Inflammatory macrophage (primary cell): Measurements from ENCODE around the gene INPP4B.
"Not testable (repeated sequence)": the region's sequence is repeated elsewhere in the genome, so short reads cannot be mapped to it uniquely, and the experiment has no call there.

Experiments
- DNase-seq, 2 donors: peaks; one replicate each; pipeline ENCODE4 v3.0.0-alpha.2; 2020 to 2022

INPP4B gene

DNA sequence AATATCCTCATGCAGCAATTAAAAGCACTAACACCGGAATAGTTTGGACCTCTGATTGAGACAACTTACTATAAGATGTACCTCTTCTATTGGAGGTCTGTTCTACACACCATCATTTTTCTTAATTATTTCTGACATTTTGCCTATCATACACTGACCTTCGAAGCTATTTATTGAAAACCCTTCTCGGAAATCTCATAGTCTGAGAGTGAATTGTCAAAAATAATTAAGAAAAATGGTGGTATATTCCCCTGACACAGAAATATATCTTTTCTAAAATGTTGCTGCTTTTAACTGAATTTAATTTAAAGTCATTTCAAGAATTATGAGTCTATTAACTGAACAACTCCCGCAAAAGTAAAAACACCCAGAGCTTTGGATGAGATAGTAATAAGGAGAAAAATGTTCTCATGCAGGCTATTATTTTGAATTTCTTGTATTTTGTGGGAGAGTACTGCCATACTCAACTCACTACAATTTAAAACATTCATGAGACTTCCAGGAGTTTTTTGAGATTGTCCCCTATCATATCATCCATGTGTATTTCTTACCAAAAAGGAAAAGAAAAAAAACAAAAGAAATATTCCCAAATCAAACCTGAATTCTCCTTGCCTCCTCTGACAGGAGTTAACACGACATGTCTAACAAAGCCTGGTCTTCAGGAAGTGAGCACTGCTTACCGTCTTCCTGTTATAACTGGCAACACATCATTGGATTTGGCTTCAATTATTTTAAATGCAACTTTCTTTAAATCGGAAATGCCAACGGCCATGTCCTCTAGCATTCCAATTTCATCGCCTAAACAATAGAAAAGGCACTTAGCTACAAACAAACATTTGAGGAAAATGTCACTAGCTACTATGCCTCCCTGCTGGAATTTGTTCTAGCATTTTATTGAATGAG is 724.4 kb downstream of the INPP4B start:
- no peak for DNase-seq

DNA sequence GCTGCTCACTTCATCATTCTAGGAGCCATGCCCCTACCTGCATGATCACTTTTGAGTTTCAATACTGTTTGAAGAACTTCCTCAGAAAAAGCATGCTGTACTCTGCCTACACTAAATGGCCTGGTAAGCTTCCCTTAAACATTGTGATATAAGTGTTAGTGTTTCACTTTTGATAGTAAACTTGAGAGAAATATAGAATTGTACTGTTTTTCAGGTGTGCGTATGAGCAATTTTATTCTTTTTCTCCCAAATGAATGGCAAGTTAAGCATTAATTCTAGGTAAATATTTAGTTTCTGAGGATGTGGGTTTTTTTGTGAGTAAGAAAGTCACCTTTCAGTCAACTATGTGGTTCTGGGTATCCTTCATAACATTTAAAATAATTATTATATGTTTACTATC is 725.2 kb downstream of the INPP4B start:
- DNase-seq, result no peak

DNA sequence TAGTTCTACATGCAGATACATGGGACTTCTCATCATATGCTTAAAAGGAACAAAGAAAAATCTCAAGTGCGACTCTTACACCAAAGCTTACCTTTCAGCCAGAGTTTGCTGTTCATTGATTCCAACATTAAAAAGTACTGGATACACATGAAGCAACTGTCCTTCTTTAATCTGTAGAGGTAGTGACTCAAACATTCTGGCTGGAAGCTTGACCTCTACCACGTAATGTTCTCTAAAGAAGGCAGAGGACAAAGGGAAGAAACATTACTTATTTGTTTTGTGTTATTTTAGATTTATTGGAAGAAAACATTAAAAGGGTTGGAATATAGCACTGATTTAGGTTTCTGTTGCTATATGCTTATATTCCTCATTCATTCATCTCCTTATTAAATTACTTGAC is 733.6 kb downstream of the INPP4B start:
- no peak for DNase-seq

DNA sequence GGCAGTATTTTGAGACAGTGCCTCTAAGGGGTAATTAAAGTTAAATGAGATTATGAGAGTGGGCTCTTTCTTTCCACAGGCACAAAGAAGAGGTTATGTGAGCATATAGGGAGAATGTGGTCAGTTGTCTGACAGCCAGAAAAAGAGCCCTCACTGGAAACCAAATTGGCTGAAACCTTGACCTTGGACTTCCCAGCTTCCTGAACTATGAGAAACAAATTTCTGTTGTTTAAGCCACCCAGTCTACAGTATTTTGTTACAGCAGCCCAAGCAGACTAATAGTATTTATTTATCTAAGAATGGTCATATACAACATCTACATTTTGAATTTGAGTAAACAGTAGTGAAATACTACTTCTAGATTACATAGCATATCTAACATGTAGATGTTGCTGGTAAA is 736.0 kb downstream of the INPP4B start:
- no peak for DNase-seq

DNA sequence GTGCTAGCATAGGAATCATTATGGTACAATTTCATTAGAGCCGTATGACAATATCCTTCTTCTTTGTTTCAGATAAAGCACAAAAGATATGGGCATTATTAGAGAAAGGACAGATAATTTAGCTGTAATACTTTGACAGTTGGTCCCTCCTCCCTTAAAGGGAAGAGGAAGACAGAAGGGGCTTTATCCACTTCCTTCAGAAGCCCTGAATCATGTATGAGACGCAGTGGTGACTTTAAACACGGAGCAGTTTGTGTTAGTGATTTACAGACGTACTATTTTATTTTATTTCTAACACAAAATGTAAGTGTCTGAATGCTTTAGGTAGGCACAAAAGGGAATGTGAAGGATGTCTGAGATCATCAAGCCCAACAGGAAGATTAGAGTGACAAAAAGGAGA is 742.1 kb downstream of the INPP4B start:
- DNase-seq, result no peak

DNA sequence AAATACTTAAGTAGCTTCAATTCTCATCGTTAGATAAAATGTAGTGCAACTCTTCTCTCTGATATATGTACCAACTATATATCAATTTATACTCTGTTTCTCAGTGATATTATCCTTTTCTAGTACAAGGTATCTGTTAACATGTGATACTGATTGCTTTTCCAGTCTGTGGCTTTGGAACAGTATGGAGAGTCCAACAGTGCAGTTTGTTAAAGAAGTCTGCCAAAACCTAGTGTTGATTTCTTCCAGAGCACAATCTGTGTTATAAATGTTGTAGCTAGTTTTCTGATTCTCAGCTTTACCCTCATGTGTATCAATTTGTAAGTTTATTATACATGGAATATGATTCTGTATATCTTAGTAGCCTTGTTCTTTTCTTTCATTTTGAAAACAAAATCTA is 744.7 kb downstream of the INPP4B start:
- no peak for DNase-seq

DNA sequence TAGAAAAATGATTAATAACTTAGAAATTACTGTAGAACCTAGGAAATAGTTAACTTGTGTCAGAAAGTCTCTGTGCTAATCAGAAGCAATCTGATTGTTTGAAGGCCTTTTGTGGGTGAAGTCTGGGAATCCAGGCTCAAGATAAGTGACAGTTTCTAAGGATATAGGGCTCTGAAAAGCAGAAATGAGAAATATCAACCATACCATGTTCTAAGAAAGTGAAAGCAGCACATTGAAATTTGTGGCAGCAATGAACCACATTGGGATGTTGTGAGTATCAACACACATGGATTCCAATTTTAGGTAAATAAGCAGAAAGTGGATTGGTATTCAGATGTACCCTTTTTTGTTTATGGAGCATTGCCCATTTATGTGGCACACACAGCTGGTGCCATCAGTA is 745.2 kb downstream of the INPP4B start:
- no peak for DNase-seq

DNA sequence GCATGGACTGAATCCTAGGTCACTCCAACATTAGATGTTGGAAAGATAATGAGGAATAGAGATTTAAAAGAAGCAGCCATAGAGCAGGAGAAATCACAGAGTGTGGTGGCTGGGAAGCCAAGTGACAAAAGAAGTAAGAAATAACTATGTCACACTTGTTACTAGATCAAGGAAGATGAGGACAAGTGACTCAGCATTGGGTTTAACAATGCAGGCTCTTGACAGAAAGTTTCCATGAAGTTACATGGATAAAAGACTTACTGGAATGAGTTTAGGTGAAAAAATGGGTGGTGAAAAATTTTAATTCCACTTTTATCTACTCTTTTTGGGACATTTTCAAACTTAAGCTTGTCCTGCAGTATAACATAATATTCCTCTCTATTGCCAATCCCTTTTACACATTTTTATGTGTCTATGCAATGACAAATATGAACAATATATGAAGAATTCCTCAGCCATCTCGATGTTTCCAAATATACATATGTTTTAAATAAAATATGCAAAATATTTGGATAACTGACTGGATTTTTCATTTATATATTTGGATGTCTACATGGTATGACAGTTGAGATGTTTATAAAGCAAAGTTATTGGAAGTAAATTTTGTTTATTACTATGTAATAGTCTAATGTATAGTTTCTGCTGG is 747.1 kb downstream of the INPP4B start:
- no peak for DNase-seq

DNA sequence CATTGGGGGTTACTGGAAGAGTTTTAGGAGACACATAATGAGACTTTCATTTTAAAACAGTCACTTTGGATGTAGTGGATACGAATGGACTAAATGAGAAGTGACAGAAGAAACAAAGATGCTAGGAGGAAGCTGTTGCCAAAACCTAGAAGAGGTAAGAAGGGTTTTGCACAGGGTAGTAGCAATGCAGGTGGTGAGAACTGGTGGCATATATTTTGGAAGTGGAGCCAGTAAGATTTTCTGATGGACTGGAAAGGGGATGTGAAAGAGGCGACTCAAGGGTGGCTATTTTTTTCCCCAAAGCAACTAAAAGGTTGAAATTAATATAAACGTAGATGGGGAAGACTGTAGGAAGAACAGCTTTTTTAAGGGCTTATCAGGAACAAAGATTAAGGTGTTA is 747.7 kb downstream of the INPP4B start:
- DNase-seq, result no peak

DNA sequence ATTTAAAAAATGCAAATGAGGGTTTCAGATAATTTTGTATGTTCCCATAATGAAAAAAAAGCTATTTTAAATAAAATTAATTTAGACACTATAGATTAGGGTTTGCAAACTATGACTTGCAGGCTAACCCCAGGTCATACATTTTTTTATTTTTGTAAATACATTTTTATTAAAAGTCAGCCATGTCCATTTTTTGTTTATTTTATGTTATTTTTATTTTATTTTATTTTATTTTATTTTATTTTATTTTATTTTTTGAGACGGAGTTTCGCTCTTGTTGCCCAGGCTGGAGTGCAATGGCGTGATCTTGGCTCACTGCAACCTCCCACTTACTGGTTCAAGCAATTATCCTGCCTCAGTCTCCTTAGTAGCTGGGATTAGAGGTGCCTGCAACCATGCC is 749.1 kb downstream of the INPP4B start:
- no peak for DNase-seq

DNA sequence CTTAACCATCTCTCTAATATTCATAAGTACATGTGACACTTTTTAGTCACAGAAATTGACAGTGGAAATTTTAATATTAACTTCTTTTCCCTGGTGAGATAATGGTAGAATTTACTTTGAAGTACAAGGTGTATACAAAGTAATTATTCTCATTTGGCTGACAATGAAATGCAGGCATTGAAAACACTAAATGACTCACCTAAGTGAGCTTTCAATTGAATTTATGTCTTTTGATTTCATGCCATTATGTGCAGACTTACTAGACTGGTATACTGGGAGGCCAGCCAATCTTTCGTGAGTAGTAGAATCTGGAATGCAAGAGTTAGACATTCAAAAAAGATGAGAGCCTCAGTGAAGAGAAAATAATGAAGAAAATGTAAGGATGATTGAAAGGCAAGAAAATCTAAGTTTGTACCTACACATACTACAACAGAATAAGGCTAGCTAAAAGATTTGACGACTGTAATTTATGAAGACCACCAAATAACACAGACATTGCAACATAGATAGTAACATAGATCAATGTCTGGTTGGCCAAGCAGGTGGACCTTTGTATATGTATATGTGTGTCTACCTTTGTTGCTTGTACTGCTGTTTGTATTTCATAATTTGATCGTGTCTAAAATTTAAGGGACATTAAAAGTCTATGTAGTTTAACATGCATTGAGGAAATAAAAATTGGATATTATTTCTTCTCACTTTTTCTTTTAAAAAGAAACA is 750.1 kb downstream of the INPP4B start:
- no peak for DNase-seq

DNA sequence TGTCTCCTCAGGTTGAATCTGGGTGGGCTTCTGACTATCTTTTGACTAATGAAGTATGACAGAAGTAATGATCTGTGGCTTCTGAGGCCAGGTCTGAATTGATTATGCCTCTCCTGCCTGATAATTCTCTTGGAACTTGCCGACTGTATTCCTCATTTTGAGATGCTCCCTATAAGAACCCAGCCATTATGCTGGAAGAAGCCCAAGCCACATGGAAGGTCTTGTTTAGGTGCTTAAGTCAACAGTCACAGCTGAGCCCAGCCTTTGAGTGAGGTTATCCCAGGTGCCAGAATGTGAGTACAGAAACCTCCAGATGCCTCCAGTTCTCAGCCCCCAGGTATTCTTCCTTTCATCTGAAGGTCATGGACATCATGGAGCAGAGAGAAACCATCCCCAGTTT is 753.2 kb downstream of the INPP4B start:
- DNase-seq, result no peak

DNA sequence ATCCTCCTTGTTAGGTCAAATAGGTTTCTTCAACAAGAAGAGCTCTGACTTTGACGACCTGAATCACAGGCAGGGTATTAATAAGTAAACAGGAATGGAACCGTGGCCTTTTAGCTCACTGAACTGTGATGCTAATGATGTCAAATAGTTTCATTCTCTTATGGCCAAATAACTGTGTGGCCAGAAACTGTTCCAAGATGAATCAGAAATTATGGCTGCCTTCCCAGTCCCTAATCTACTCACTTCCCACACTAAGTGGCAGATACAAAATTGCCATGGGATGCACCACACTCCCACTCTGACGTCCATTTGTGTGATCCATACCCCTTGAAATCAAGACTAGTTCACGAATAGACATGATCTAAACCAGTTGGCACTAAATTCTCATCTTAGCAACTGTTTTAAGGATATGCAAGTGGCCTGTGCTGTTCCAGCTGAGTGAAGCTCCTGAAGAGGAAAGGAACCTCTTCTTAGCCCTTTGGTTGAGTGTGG is 754.4 kb downstream of the INPP4B start:
- DNase-seq, result no peak

DNA sequence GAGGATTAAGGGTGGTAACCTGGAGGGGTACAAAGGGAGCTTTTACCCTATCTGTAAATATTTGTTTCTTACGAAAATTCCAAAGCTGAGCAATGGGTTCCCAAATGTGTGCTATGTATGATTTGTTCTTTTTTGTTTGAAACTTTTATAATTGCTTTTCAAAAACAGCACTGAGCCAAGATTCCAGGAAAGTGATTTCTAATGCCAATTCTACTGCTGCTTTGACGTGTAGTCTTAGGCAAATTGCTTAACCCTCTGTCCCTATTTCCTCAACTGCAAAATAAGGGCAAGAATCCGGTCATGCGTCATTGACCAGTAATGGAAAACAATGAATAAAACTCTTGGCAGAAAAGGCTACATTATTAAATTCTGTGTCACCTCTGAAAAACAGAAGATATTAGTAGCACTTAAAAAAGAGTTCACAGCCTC is 755.0 kb downstream of the INPP4B start:
- no peak for DNase-seq

DNA sequence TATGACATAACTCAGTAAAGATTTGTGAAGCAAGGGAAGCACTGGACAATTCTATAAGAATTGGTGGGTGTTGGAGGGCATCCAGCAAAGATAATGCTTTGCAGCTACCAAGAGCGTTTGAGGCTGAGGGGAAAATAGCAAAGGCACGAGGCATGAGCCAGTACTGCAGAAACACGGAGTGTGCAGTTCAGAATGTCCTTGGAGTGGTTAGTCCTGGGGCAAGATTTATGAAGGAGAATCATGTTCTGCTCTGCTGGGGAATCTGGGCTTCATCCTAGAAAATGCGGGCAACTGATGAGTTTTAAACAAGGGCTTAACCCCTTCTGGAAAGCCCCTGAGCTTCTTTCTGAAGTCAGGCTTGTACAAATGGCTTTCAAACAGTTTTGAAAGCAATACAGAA is 757.2 kb downstream of the INPP4B start:
- DNase-seq, result no peak

DNA sequence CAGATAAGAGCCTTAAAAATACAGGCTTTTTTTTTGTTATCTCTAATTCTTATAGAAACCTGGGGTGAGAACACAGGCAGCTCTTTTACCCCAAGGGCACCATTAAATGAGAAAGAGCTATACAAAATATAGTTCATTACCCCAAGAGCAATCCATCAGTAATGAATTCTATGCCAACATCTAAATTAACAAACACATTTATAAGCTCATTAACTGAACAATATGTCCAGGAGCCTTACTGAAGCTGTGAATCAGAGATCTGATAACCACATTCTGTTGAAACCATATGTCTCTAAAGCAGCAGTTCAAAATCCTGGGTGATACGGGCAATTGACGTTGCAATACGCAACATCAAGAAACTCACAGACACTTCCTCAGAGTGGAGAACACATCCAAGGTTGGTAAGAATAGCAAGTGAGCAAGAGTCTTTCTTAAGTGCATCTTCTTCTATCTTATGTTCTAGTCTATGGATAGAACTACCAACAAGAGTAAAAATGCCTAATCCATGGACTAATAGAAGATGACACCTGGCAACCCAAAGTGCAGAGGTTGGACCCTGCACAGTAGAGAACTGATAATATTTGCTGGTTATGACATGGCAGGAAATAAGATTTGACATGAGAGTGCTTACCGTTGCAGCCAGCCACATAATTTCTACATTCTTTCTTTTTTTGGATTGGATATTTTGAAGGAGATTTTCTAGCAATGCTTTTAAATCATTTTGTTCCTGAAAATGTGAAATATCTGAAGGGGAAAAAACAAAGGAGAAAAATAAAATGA is 760.4 kb downstream of the INPP4B start:
- DNase-seq, result no peak

DNA sequence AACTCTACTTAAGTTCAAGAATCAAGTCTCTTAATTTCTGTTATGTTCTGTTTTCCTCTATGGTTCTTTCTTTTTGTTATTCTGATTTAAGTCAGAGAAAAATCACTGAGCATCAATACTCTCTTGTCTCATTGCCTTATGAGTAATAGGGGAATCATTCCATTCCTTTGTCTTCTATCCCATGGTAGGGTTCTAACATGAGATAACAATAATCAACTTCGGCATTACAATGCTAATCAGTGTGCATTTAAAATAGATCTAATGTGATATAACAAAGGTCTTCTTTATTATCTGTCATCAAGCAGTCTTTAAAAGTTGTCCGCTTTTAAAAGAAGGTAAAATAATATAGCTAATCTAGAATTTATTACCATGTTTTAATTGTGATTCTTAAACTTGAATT is 762.8 kb downstream of the INPP4B start:
- DNase-seq, result no peak

DNA sequence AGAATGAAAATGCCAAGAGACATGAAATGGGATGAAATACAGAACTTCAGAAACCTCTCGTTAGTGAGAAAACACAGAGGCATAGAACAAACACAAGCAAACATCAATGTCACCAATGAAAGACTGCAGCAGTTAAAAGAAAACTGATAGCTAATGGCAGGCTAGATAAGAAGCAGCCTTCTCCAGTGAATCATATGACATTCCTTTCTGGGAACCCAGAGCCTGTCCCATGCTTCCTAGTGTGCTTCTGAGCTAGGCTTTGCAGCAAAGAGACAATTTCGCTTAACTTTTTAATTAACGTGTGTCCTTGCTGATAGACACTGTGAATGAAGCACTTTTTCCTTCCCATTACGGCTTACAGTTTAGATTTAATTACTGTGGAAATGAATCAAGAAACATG is 765.1 kb downstream of the INPP4B start:
- DNase-seq, result no peak

DNA sequence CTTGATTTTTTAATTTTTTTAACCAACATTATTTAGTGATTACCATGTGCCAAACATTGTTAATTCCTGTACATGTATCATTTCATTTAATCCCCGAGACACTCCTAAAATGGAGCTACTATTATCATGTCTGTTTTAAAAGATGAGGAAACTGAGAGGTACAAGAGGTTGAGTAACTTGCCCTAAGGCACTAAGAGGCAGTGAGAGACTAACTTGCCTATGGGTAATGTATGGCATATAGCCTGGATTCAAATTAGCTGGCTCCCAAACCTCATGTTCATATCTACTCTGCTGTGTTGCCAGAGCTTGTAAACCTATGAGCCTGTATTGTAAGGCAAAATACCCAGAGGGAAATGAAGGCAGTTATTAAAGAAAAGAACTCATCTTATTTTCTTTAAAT is 766.1 kb downstream of the INPP4B start:
- no peak for DNase-seq

DNA sequence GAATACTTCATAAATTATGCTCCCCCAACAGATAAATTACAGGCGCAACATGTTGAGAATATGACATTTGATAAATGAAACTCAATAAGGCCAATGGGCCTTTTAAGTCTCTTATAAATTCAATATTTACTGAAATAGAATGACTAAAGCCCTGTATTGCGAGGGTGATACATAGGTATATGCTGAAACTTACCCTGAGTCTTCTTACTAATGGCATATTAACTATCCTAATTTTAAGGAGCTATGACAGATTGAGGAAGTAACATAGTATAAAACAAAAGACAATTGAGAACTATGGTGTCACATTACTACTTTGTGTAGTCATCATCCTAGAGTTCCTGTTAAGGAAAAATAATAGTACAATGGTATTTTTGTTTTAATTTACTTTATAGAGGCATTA is 769.1 kb downstream of the INPP4B start:
- no peak for DNase-seq

DNA sequence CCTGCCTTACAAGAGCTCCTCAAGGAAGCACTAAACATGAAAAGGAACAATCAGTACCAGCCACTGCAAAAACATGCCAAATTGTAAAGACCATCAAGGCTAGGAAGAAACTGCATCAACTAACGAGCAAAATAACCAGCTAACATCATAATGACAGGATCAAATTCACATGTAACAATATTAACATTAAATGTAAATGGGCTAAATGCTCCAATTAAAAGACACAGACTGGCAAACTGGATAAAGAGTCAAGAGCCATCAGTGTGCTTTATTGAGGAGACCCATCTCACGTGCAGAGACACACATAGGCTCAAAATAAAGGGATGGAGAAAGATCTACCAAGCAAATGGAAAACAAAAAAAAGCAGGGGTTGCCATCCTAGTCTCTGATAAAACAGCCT is 777.8 kb downstream of the INPP4B start:
- not testable (repeated sequence) for DNase-seq

DNA sequence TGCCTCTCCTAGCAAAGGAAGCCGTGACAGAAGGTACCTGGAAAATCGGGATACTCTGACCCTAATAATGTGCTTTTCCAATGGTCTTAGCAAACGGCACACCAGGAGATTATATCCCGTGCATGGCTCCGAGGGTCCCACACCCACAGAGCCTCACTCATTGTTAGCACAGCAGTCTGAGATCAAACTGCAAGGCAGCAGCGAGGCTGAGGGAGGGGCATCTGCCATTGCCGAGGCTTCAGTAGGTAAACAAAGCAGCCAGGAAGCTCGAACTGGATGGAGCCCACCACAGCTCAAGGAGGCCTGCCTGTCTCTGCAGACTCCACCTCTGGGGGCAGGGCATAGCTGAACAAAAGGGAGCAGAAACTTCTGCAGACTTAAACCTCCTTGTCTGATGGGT is 779.5 kb downstream of the INPP4B start:
- not testable (repeated sequence) for DNase-seq
